HUDEP-2 (cell line): ENCODE results near the gene TFPI2.

Source experiments
- DNase-seq, 76 experiments: peaks; one replicate each; lab custom pipeline; 2025; ENCODE audit not compliant: unreplicated experiment in 76 of 76; lab: John Stamatoyannopoulos, UW

The TFPI2 gene

GRCh38 chr7:93860261-93860660 lies 30.3 kb downstream of the TFPI2 start:
- DNase-seq, result no peak

- no peak for DNase-seq
Observed at GRCh38 chr7:93858857-93859256, 31.7 kb downstream of the TFPI2 start.

- DNase-seq, result no peak
Observed at GRCh38 chr7:93856323-93856722, 34.2 kb downstream of the TFPI2 start.

- DNase-seq, result no peak
Observed at GRCh38 chr7:93855797-93856196, 34.8 kb downstream of the TFPI2 start.

- DNase-seq, result no peak
Observed at GRCh38 chr7:93854480-93854879, 36.1 kb downstream of the TFPI2 start.

- no peak for DNase-seq
Observed at GRCh38 chr7:93851536-93851935, 39.0 kb downstream of the TFPI2 start.

GRCh38 chr7:93843260-93843659 lies 47.3 kb downstream of the TFPI2 start:
- no peak for DNase-seq

- no peak for DNase-seq
Observed at GRCh38 chr7:93838966-93839365, 51.6 kb downstream of the TFPI2 start.

- DNase-seq, result no peak
Observed at GRCh38 chr7:93837245-93837644, 53.3 kb downstream of the TFPI2 start.

- DNase-seq, result no peak
Observed at GRCh38 chr7:93836116-93836515, 54.4 kb downstream of the TFPI2 start.

GRCh38 chr7:93835702-93836101 lies 54.9 kb downstream of the TFPI2 start:
- no peak for DNase-seq
